SU-DHL-6 (cell line): Measurements from ENCODE around the gene MTMR8.

ENCODE experiments used
- EZH2phosphoT487 ChIP-seq: fragments of 200-600 bp; sonication (generic), shearing (Covaris generic); conservative IDR thresholded peaks from 2 replicates; pipeline ENCODE4 v1.6.1; 2018; ENCODE audit warnings: mild to moderate bottlenecking, antibody characterized with exemption, low read length, moderate library complexity, mixed read lengths
- TF ChIP-seq, protein P1 (sequence below): fragments of 200-600 bp; sonication (generic); IDR thresholded peaks from one replicate; pipeline ENCODE4 v1.5.1; 2017; ENCODE audit warnings: antibody characterized with exemption, mild to moderate bottlenecking, low read length, moderate library complexity; ENCODE audit not compliant: insufficient read depth, poor library complexity, severe bottlenecking

- TF ChIP-seq, protein P1, sequence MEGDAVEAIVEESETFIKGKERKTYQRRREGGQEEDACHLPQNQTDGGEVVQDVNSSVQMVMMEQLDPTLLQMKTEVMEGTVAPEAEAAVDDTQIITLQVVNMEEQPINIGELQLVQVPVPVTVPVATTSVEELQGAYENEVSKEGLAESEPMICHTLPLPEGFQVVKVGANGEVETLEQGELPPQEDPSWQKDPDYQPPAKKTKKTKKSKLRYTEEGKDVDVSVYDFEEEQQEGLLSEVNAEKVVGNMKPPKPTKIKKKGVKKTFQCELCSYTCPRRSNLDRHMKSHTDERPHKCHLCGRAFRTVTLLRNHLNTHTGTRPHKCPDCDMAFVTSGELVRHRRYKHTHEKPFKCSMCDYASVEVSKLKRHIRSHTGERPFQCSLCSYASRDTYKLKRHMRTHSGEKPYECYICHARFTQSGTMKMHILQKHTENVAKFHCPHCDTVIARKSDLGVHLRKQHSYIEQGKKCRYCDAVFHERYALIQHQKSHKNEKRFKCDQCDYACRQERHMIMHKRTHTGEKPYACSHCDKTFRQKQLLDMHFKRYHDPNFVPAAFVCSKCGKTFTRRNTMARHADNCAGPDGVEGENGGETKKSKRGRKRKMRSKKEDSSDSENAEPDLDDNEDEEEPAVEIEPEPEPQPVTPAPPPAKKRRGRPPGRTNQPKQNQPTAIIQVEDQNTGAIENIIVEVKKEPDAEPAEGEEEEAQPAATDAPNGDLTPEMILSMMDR: no peak
- no peak for TF ChIP-seq EZH2phosphoT487
Observed at GRCh38 chrX:64342811-64343210, 52.4 kb downstream of the MTMR8 start.
